ENCODE results near the gene VSIG10. TPM values are rescaled to one million over a fixed set of nuclear protein-coding genes. Genes with fewer than 3 reads are reported as not detected.

VSIG10 gene
- total and polyA plus RNA-seq, 2 of the 13 experiments (the other 11 are each of a cell fraction or from before 2014, with no cell fraction given) = 25.6 to 42.5 TPM

GRCh38 chr12:118052324-118053070 lies 51.3 kb downstream of the VSIG10 start (continued):
- TF ChIP-seq REST (IDR thresholded peaks at IDR 0.05; ENCODE audit: borderline replicate concordance in 1 of 2, low read depth in 1 of 2, low read length in 2 of 2) (no peak), HNRNPH1 (optimal IDR thresholded peaks at IDR 0.05; ENCODE audit: low read depth, low read length) (no peak), ZSCAN29 (CRISPR knock-in tag; conservative IDR thresholded peaks at IDR 0.05) (peak; percentile 91), ZFP36L1 (CRISPR knock-in tag; IDR thresholded peaks at IDR 0.05) (no peak), MZF1 (CRISPR knock-in tag; IDR thresholded peaks at IDR 0.05; ENCODE audit: borderline replicate concordance) (no peak), GABPB1 (CRISPR knock-in tag; IDR thresholded peaks at IDR 0.05) (peak; percentile 57; the same call in 1 of the 2 replicates), RNF2 (conservative IDR thresholded peaks at IDR 0.05; ENCODE audit: low read depth) (0 out of 2 replicates have a peak, but pooled peaks have one; percentile 41), ZBTB2 (CRISPR knock-in tag; IDR thresholded peaks at IDR 0.05; ENCODE audit: low read depth) (no peak), ZSCAN30 (CRISPR knock-in tag; IDR thresholded peaks at IDR 0.05) (no peak), ZNF142 (CRISPR knock-in tag; IDR thresholded peaks at IDR 0.05) (no peak), ZNF138 (CRISPR knock-in tag; IDR thresholded peaks at IDR 0.05; ENCODE audit: low read depth) (no peak), THAP8 (CRISPR knock-in tag; IDR thresholded peaks at IDR 0.05; ENCODE audit: borderline replicate concordance) (no peak)
